Esophagus muscularis mucosa (tissue), 4 donors: ENCODE measurements around the gene TXNL4A. TPM values are rescaled to one million over a fixed set of nuclear protein-coding genes. Genes with fewer than 3 reads are reported as not detected.
"Not testable (repeated sequence)": the region's sequence is repeated elsewhere in the genome, so short reads cannot be mapped to it uniquely, and the experiment has no call there.

ENCODE experiments used
- DNase-seq: peaks from one replicate; pipeline ENCODE4 v3.0.0-alpha.2; 2017; ENCODE audit errors: extremely low spot score
- H3K27ac ChIP-seq, 4 donors: fragments of 200-600 bp; sonication (generic); replicated peaks in 1 of 4; 1 replicate in 3 of 4; 2 replicates in 1 of 4; pipeline ENCODE4 v1.5.1; 2016 to 2019; ENCODE audit warnings: mild to moderate bottlenecking in 1 of 4
- H3K27me3 ChIP-seq, 4 donors: fragments of 200-600 bp; sonication (generic); one replicate each; pipeline versions ENCODE4 v1.5.1 to v1.6.0; 2016 to 2019
- H3K36me3 ChIP-seq, 4 donors: fragments of 200-600 bp; sonication (generic); one replicate each; pipeline ENCODE4 v1.5.1; 2016 to 2019
- H3K4me1 ChIP-seq, 4 donors: fragments of 200-600 bp; sonication (generic); one replicate each; pipeline ENCODE4 v1.5.1; 2016 to 2019
- H3K4me3 ChIP-seq, 4 donors: fragments of 200-600 bp; sonication (generic); 1 replicate in 2 of 4; 2 replicates in 2 of 4; pipeline ENCODE4 v1.5.1; 2016 to 2019; ENCODE audit warnings: mild to moderate bottlenecking in 4 of 4, moderate library complexity in 1 of 4
- H3K9me3 ChIP-seq, 4 donors: fragments of 200-600 bp; sonication (generic); 1 replicate in 3 of 4; 2 replicates in 1 of 4; pipeline ENCODE4 v1.5.1; 2016 to 2019
- EP300 ChIP-seq: sonication (generic); formaldehyde crosslinking; IDR thresholded peaks from one replicate; pipeline ENCODE4 v1.6.1; 2017; ENCODE audit warnings: antibody characterized with exemption
- POLR2A ChIP-seq: fragments of 450-650 bp; IDR thresholded peaks from one replicate; pipeline ENCODE4 v1.6.1; 2017; ENCODE audit warnings: antibody characterized with exemption, moderate library complexity, mild to moderate bottlenecking, low read depth
- POLR2AphosphoS5 ChIP-seq, 2 donors: sonication (generic); formaldehyde crosslinking; IDR thresholded peaks; one replicate each; pipeline ENCODE4 v1.6.1; 2017; ENCODE audit warnings: antibody characterized with exemption in 2 of 2
- WGBS: methylation state at CpG from one replicate; pipeline ENCODE4 v1.1.5; 2018; 5-methylcytosine and 5-hydroxymethylcytosine counted together
- intact Hi-C: fragments of 100-400 bp; cut with DNase I; formaldehyde crosslinking; loops from one replicate; pipeline ENCODE4 v1.15.1; 2023
- total RNA-seq, 4 donors: library from RNA; depleted of rRNA; stranded (reverse); fragments of >200 nt; gene quantifications; one replicate each; pipeline versions ENCODE4 v1.1.0 to v1.2.1, GENCODE V29; 2016
- TF ChIP-seq, protein P1 (sequence below), 3 experiments: fragments of 200-600 bp in 2 of 3; fragments of 450-650 bp in 1 of 3; sonication (generic) in 2 of 3; IDR thresholded peaks; one replicate each; pipeline ENCODE4 v1.5.1; 2017 to 2019; ENCODE audit warnings: antibody characterized with exemption in 3 of 3, mild to moderate bottlenecking in 2 of 3, moderate library complexity in 1 of 3

Gene TXNL4A
- total RNA-seq, 4 donors from 2014 or later: 21.6 to 44.9 (median 38.9) TPM

DNA sequence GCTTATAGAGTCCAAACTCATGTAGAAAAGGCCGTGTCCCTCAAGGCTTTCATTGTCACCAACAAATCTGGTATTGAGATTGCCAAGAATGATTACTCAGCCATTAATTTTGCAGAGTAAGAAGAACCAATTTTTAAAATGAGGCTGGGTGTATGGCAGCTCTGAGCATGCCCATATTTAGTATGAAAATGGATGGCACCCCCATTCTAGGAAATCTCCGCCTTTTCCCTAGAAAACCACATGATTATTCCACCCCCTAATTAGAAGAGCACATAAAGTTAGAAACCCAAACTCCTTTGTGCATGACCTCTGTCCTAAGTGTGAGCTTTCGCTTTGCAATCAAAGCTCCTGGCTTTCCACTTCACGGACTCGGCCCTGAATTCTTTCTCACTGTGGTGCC lies 14.1 kb upstream of the TXNL4A start:
- intact Hi-C loops: no loop called here
- H3K27ac ChIP-seq: no peak overlapping the region

DNA sequence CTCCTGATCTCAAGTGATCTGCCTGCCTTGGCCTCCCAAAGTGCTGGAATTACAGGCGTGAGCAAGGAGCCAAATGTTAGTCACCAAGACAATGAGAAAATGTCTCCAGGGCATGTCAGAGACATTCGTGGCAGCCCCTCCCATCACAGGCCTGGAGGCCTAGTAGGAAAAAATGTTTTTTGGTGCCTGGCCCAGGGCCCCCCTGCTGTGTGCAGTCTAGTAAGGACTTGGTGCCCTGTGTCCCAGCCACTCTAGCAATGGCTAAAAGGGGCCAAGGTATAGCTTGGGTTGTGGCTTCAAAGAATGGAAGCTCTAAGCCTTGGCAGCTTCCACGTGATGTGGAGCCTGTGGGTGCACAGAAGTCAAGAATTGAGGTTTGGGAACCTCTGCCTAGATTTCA lies 12.5 kb upstream of the TXNL4A start:
- Histone ChIP-seq H3K27me3 (no peaks in the 10 kb centered on the region), H3K36me3 (no peaks in the 10 kb centered on the region), H3K9me3 (peaks cover 0 to 6% (median 0%) of the 10 kb centered on the region in 4 donors), H3K4me1 (no peaks in the 10 kb centered on the region), H3K4me3 (no peak overlapping the region), H3K27ac (no peak overlapping the region)
- no peak for DNase-seq
- TF ChIP-seq POLR2A (no peak), EP300 (no peak), POLR2AphosphoS5 (IDR thresholded peaks at IDR 0.05) (no peak)
- TF ChIP-seq, protein P1, sequence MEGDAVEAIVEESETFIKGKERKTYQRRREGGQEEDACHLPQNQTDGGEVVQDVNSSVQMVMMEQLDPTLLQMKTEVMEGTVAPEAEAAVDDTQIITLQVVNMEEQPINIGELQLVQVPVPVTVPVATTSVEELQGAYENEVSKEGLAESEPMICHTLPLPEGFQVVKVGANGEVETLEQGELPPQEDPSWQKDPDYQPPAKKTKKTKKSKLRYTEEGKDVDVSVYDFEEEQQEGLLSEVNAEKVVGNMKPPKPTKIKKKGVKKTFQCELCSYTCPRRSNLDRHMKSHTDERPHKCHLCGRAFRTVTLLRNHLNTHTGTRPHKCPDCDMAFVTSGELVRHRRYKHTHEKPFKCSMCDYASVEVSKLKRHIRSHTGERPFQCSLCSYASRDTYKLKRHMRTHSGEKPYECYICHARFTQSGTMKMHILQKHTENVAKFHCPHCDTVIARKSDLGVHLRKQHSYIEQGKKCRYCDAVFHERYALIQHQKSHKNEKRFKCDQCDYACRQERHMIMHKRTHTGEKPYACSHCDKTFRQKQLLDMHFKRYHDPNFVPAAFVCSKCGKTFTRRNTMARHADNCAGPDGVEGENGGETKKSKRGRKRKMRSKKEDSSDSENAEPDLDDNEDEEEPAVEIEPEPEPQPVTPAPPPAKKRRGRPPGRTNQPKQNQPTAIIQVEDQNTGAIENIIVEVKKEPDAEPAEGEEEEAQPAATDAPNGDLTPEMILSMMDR (IDR thresholded peaks at IDR 0.05): no peak
- 82% methylated on average over 3 of the region's 3 CpGs for WGBS
- intact Hi-C loops: no loop called here

More for the DNA sequence above, 14.1 kb upstream of the TXNL4A start:
- Histone ChIP-seq H3K4me1 (no peaks in the 10 kb centered on the region), H3K4me3 (no peak overlapping the region), H3K9me3 (peaks cover 0 to 6% (median 0%) of the 10 kb centered on the region in 4 donors), H3K27me3 (no peaks in the 10 kb centered on the region), H3K36me3 (no peaks in the 10 kb centered on the region)
- no peak for TF ChIP-seq EP300
- no peak for TF ChIP-seq POLR2A
- TF ChIP-seq, protein P1 (IDR thresholded peaks at IDR 0.05): no peak
- TF ChIP-seq POLR2AphosphoS5 (IDR thresholded peaks at IDR 0.05): no peak
- DNase-seq: no peak
- WGBS: 92% methylated on average over 5 of the region's 5 CpGs

DNA sequence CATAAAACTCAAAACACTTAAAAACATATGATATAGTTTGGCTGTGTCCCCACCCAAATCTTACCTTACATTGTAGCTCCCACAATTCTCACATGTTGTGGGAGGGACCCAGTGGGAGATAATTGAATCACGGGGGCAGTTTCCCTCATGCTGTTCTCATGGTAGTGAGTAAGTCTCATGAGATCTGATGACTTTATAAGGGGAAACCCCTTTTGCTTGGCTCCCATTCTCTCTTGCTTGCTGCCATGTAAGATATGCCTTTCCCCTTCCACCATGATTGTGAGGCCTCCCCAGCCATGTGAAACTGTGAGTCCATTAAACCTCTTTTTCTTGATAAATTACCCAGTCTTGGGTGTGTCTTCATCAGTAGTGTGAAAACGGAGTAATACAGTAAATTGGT lies 11.3 kb upstream of the TXNL4A start:
- intact Hi-C loops, DNase-seq: not testable (repeated sequence)
- WGBS: 96% methylated on average over 2 of the region's 2 CpGs

DNA sequence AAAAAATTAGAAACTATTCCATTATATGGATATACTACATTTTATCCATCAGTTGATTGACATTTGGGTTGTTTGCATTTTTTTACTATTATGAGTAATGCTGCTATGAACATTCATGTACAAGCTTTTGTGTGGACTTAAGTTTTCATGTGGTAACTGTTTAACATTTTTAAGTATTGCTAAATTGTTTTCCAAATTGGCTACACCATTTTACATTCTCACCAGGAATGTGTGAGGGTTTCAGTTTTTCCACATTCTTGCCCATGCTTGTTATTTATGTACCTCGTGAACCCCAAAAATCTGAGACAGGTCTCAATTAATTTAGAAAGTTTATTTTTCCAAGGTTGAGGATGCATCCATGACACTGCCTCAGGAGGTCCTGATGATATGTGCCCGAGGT lies 3.1 kb upstream of the TXNL4A start:
- 89% methylated on average over 2 of the region's 2 CpGs for WGBS
- Histone ChIP-seq H3K27me3 (no peaks in the 10 kb centered on the region), H3K36me3 (no peaks in the 10 kb centered on the region), H3K9me3 (no peaks in the 10 kb centered on the region), H3K4me1 (peaks cover 18 to 24% (median 23%) of the 10 kb centered on the region in 4 donors), H3K27ac (no peak overlapping the region), H3K4me3 (no peak overlapping the region)
- no peak for DNase-seq
- TF ChIP-seq EP300 (no peak), POLR2AphosphoS5 (IDR thresholded peaks at IDR 0.05) (no peak), POLR2A (no peak)
- TF ChIP-seq, protein P1 (IDR thresholded peaks at IDR 0.05): no peak
- intact Hi-C loops: no loop called here

More for the DNA sequence above, 11.3 kb upstream of the TXNL4A start:
- not testable (repeated sequence) for H3K4me1 ChIP-seq, H3K4me3 ChIP-seq, H3K27me3 ChIP-seq, H3K36me3 ChIP-seq, H3K27ac ChIP-seq, H3K9me3 ChIP-seq

DNA sequence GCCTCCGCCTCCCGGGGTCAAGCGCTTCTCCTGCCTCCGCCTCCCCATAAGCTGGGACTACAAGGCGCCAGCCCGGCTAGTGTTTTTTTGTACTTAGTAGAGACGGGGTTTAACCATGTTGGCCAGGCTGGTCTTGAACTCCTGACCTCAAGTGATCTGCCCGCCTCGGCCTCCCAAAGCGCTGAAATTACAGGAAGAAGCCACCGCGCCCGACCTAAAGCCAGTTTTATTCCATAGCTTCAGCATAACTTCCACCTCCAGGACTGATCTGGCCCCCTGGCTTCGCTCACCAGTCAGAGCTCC lies 783 bp upstream of the TXNL4A start:
- DNase-seq: no peak
- Histone ChIP-seq H3K4me3 (peak overlapping the region; percentile 81 to 98 (median 91)), H3K27ac (peak overlapping the region; percentile 94 to 99 (median 98)), H3K36me3 (peaks cover 0 to 20% (median 3%) of the 10 kb centered on the region in 4 donors), H3K4me1 (peaks cover 19 to 42% (median 32%) of the 10 kb centered on the region in 4 donors), H3K27me3 (no peaks in the 10 kb centered on the region), H3K9me3 (no peaks in the 10 kb centered on the region)
- 70% methylated on average over 14 of the region's 14 CpGs for WGBS
- intact Hi-C loops: loop anchor here (2.0 to 5.0 kb wide), 3 partner anchors 37 to 118 kb away; partner anchors contain the start of gene SLC66A2
- TF ChIP-seq POLR2AphosphoS5 (IDR thresholded peaks at IDR 0.05) (no peak), POLR2A (no peak), EP300 (no peak)
- TF ChIP-seq, protein P1 (IDR thresholded peaks at IDR 0.05): no peak
